HepG2 (cell line): Measurements from ENCODE around the gene MT1A. TPM values are rescaled to one million over a fixed set of nuclear protein-coding genes. Genes with fewer than 3 reads are reported as not detected.

ENCODE experiments used
- ADNP ChIP-seq: sonication (generic); formaldehyde crosslinking; IDR thresholded peaks from 2 replicates; pipeline ENCODE4 v1.4.0; 2020; ENCODE audit warnings: missing genetic modification reagents
- ATF7 ChIP-seq, 2 experiments: fragments of 450-650 bp in 1 of 2; sonication (generic) in 1 of 2; formaldehyde crosslinking in 1 of 2; IDR thresholded peaks; 2 replicates each; pipeline versions ENCODE4 v1.4.0 to v1.6.1; 2016 to 2020; ENCODE audit warnings: antibody characterized with exemption in 1 of 2, mild to moderate bottlenecking in 1 of 2, missing genetic modification reagents in 1 of 2
- FOSL2 ChIP-seq: sonication (generic); formaldehyde crosslinking; IDR thresholded peaks from 2 replicates; pipeline ENCODE4 v1.4.0; 2020; ENCODE audit warnings: missing genetic modification reagents
- HNF4G ChIP-seq, 2 experiments: sonication (generic) in 1 of 2; formaldehyde crosslinking in 1 of 2; IDR thresholded peaks; 2 replicates each; pipeline versions ENCODE4 v1.4.0 to v1.6.1; 2011 to 2020; ENCODE audit warnings: borderline replicate concordance in 2 of 2, low read depth in 2 of 2, mild to moderate bottlenecking in 2 of 2, low read length in 1 of 2, missing genetic modification reagents in 1 of 2, moderate library complexity in 1 of 2
- HOXA9 ChIP-seq: sonication (generic); formaldehyde crosslinking; IDR thresholded peaks from 2 replicates; pipeline ENCODE4 v1.8.1; 2022; ENCODE audit warnings: missing genetic modification reagents, mild to moderate bottlenecking, moderate library complexity, borderline replicate concordance
- KMT2B ChIP-seq: IDR thresholded peaks from 2 replicates; pipeline ENCODE4 v1.6.1; 2016; ENCODE audit warnings: missing genetic modification reagents, missing compliant biosample characterization
- NKX3-1 ChIP-seq: sonication (generic); formaldehyde crosslinking; IDR thresholded peaks from 2 replicates; pipeline ENCODE4 v1.5.0; 2020; ENCODE audit warnings: missing genetic modification reagents
- POLR2G ChIP-seq: fragments of 200-400 bp; formaldehyde crosslinking; IDR thresholded peaks from 2 replicates; pipeline ENCODE4 v1.6.1; 2018; ENCODE audit warnings: mild to moderate bottlenecking, low read depth, low read length, moderate library complexity
- TCF12 ChIP-seq, 2 experiments: fragments of 450-650 bp in 1 of 2; sonication (generic) in 1 of 2; formaldehyde crosslinking in 1 of 2; IDR thresholded peaks; 2 replicates each; pipeline versions ENCODE4 v1.6.1 to v1.8.0; 2017 to 2022; ENCODE audit warnings: antibody characterized with exemption in 1 of 2, mild to moderate bottlenecking in 1 of 2, missing genetic modification reagents in 1 of 2, moderate library complexity in 1 of 2
- ZNF33B ChIP-seq: sonication (generic); formaldehyde crosslinking; IDR thresholded peaks from 2 replicates; pipeline ENCODE4 v1.5.1; 2020; ENCODE audit warnings: mild to moderate bottlenecking, missing genetic modification reagents
- ZNF432 ChIP-seq: sonication (generic); formaldehyde crosslinking; IDR thresholded peaks from 2 replicates; pipeline ENCODE4 v1.5.0; 2020; ENCODE audit warnings: missing genetic modification reagents, mild to moderate bottlenecking, borderline replicate concordance
- ZNF850 ChIP-seq: sonication (generic); formaldehyde crosslinking; conservative IDR thresholded peaks from 2 replicates; pipeline ENCODE4 v1.9.0; 2021; ENCODE audit warnings: mild to moderate bottlenecking, missing genetic modification reagents
- polyA plus RNA-seq, 8 experiments: library from polyadenylated mRNA; depleted of rRNA in 3 of 8; stranded (reverse) in 7 of 8; unstranded in 1 of 8; fragments of >200 nt; fragmentation: Illumina TruSeq in 4 of 8; extraction: Trizol in 4 of 8; gene quantifications; 2 replicates each; pipeline versions ENCODE4 v1.2.1 to v1.2.3, GENCODE V29; 2011 to 2016; ENCODE audit warnings: low read depth in 4 of 8, missing spikeins in 1 of 8, mixed read lengths in 1 of 8; ENCODE audit not compliant: insufficient read depth in 1 of 8
- total RNA-seq, 5 experiments: library from RNA; depleted of rRNA; stranded (reverse); fragments of >200 nt; fragmentation: Illumina TruSeq; extraction: Trizol; gene quantifications; 2 replicates each; pipeline ENCODE4 v1.2.3, GENCODE V29; 2016; ENCODE audit warnings: low read depth in 1 of 5
- TF ChIP-seq, protein P1 (sequence below): sonication (generic); formaldehyde crosslinking; IDR thresholded peaks from 2 replicates; pipeline ENCODE4 v1.4.0; 2020; ENCODE audit warnings: mild to moderate bottlenecking, missing genetic modification reagents
- TF ChIP-seq, protein P2 (sequence below): sonication (generic); formaldehyde crosslinking; IDR thresholded peaks from 2 replicates; pipeline ENCODE4 v1.4.0; 2020; ENCODE audit warnings: missing genetic modification reagents, borderline replicate concordance
- TF ChIP-seq, protein P3 (sequence below): sonication (generic); formaldehyde crosslinking; IDR thresholded peaks from 2 replicates; pipeline ENCODE4 v1.5.0; 2020; ENCODE audit warnings: mild to moderate bottlenecking, low read depth, missing genetic modification reagents, borderline replicate concordance
- TF ChIP-seq, protein P4 (sequence below): sonication (generic); formaldehyde crosslinking; IDR thresholded peaks from 2 replicates; pipeline ENCODE4 v1.8.0; 2022; ENCODE audit warnings: missing genetic modification reagents, low read depth, mild to moderate bottlenecking, borderline replicate concordance
- TF ChIP-seq, protein P5 (sequence below): sonication (generic); formaldehyde crosslinking; IDR thresholded peaks from 2 replicates; pipeline ENCODE4 v1.4.0; 2020; ENCODE audit warnings: mild to moderate bottlenecking, missing genetic modification reagents

Gene MT1A
- total and polyA plus RNA-seq, 2 of the 13 experiments (the other 11 are each of a cell fraction or from before 2014, with no cell fraction given), result 8.3 to 10.4 TPM

DNA sequence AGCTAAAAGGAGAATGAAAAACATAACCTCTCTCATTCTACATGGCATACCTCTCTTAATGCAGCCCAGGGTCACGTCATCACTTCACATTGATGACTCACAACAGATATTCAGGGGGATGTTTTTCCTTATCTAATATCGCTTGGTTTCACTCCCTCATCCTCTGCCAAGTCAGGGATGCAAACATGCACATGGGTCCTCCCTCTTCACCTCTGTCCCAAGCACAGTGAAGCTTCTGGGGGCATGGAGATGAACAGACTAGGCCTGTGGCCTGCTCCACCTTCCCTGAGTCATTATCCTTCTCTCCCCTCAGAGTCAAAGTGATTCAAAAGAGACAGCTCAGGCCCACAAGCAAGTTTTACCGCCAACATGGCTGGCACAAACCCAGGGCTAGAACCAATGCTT lies 32.4 kb upstream of the MT1A start (continued):
- TF ChIP-seq, protein P1, sequence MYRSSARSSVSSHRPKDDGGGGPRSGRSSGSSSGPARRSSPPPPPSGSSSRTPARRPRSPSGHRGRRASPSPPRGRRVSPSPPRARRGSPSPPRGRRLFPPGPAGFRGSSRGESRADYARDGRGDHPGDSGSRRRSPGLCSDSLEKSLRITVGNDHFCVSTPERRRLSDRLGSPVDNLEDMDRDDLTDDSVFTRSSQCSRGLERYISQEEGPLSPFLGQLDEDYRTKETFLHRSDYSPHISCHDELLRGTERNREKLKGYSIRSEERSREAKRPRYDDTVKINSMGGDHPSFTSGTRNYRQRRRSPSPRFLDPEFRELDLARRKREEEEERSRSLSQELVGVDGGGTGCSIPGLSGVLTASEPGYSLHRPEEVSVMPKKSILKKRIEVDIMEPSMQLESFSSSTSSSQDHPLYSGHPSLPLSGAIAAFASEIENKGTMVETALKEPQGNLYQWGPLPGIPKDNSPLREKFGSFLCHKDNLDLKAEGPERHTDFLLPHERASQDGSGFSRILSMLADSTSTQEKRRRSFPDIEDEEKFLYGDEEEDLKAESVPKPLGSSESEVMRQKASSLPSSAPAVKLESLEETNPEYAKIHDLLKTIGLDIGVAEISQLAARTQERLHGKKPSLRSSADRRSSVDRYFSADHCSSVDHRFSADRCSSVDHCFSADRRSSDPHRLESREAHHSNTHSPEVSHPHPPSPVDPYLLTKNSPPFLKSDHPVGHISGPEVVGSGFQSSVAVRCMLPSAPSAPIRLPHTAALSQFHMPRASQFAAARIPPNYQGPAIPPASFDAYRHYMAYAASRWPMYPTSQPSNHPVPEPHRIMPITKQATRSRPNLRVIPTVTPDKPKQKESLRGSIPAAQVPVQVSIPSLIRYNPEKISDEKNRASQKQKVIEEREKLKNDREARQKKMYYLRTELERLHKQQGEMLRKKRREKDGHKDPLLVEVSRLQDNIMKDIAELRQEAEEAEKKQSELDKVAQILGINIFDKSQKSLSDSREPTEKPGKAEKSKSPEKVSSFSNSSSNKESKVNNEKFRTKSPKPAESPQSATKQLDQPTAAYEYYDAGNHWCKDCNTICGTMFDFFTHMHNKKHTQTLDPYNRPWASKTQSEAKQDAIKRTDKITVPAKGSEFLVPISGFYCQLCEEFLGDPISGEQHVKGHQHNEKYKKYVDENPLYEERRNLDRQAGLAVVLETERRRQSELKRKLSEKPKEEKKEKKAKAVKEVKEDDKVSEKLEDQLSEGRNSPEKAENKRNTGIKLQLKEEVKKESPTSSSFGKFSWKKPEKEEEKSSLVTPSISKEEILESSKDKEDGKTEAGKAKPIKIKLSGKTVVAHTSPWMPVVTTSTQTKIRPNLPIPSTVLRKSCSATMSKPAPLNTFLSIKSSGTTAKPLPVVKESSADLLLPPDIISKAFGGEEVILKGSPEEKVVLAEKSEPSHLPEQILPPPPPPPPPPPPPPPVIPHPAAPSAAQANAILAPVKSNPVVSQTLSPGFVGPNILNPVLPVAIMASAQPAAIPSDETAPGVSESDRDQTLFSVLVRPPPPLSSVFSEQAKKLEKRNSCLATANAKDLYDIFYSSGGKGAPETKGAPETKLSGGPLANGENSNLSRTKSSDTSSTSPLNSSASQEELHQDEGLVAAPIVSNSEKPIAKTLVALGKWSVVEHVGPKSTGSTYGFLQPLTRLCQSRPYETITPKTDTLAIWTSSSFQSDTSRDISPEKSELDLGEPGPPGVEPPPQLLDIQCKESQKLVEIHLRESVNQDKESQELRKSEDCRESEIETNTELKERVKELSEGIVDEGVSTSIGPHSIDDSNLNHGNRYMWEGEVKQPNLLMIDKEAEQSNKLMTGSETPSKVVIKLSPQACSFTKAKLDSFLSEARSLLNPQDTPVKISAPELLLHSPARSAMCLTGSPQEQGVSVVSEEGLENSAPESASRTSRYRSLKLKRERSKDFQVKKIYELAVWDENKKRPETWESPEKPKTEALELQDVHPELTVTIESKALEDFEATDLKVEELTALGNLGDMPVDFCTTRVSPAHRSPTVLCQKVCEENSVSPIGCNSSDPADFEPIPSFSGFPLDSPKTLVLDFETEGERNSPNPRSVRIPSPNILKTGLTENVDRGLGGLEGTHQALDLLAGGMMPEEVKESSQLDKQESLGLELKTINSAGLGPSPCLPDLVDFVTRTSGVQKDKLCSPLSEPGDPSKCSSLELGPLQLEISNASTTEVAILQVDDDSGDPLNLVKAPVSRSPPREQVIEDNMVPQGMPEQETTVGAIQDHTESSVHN, result 0 out of 2 replicates have a peak, but pooled peaks have one; percentile 17
- TF ChIP-seq, protein P2, sequence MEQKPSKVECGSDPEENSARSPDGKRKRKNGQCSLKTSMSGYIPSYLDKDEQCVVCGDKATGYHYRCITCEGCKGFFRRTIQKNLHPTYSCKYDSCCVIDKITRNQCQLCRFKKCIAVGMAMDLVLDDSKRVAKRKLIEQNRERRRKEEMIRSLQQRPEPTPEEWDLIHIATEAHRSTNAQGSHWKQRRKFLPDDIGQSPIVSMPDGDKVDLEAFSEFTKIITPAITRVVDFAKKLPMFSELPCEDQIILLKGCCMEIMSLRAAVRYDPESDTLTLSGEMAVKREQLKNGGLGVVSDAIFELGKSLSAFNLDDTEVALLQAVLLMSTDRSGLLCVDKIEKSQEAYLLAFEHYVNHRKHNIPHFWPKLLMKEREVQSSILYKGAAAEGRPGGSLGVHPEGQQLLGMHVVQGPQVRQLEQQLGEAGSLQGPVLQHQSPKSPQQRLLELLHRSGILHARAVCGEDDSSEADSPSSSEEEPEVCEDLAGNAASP (CRISPR knock-in tag), result no peak
- TF ChIP-seq FOSL2 (CRISPR knock-in tag), result 0 out of 2 replicates have a peak, but pooled peaks have one; percentile 44
- no peak for TF ChIP-seq HOXA9 (CRISPR knock-in tag)
- no peak for TF ChIP-seq ZNF33B (CRISPR knock-in tag)
- no peak for TF ChIP-seq HNF4G (IDR thresholded peaks at IDR 0.05; ENCODE audit: borderline replicate concordance, low read depth, low read length)
- TF ChIP-seq HNF4G (CRISPR knock-in tag; IDR thresholded peaks at IDR 0.05; ENCODE audit: borderline replicate concordance, low read depth), result no peak
- TF ChIP-seq POLR2G, result no peak
- no peak for TF ChIP-seq ZNF432
- TF ChIP-seq ADNP (CRISPR knock-in tag), result no peak
- TF ChIP-seq, protein P3, sequence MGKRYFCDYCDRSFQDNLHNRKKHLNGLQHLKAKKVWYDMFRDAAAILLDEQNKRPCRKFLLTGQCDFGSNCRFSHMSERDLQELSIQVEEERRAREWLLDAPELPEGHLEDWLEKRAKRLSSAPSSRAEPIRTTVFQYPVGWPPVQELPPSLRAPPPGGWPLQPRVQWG, result 0 out of 2 replicates have a peak, but pooled peaks have one; percentile 48
- TF ChIP-seq, protein P4, sequence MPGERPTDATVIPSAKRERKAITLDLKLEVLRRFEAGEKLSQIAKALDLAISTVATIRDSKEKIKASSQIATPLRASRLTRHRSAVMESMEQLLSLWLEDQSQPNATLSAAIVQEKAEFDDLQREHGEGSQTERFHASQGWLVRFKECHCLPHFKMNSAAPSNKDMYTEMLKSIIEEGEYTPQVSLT (CRISPR knock-in tag), result no peak
- TF ChIP-seq ATF7 (IDR thresholded peaks at IDR 0.05), result peak; percentile 41; the same call in 1 of the 2 replicates
- TF ChIP-seq ATF7 (CRISPR knock-in tag; IDR thresholded peaks at IDR 0.05), result no peak
- TF ChIP-seq, protein P5, sequence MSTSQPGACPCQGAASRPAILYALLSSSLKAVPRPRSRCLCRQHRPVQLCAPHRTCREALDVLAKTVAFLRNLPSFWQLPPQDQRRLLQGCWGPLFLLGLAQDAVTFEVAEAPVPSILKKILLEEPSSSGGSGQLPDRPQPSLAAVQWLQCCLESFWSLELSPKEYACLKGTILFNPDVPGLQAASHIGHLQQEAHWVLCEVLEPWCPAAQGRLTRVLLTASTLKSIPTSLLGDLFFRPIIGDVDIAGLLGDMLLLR, result peak; percentile 50; the same call in 1 of the 2 replicates
- TF ChIP-seq NKX3-1 (CRISPR knock-in tag), result no peak
- no peak for TF ChIP-seq ZNF850
- no peak for TF ChIP-seq KMT2B
- no peak for TF ChIP-seq TCF12 (IDR thresholded peaks at IDR 0.05)
- no peak for TF ChIP-seq TCF12 (CRISPR knock-in tag; IDR thresholded peaks at IDR 0.05)
